Measurements from ENCODE around the gene DCAF7. TPM values are rescaled to one million over a fixed set of nuclear protein-coding genes. Genes with fewer than 3 reads are reported as not detected.

Gene DCAF7
- polyA plus RNA-seq, 1 of the 3 experiments (the other 2 are of a cell fraction): 63.5 TPM

DNA sequence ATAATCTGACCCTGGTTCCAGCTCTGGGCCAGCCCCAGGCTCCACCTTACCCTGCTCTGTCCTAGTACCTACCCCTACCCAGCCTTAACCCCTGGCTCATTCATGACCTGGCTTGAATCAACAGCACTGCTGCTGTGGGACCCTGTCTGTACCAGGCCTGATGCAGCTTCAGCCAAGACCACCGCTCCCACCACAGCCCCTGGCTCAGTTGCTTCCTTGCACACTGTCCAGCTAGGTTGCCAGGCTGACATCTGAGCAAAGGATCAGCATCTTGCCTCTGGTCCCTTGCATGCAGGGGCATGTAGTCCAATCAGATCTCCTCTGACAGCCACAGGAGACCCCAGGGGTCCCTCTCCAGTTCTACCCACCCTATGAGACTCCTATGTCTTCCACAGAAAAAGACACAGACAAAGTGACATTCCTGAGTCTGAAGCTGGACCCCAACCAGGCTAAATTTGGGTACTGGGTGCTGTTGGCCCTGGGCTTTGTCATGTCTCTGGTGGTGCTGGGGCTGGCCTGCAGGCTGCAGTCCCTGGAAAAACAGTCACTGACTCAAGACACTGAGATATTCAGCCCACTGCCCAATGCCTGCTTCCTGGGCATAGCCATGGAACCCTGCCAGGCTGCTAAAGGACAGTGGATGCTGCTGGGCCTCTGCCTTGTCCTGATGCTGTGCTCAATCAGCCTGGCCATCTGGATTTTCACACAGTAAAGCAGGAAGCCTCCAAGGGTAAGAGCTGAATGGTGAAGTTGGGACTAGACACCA is 31.0 kb upstream of the DCAF7 start:
- ChIA-PET POLR2A (interaction anchor here (0.7 to 1.0 kb wide), 2 partner anchors 8 to 43 kb away, joined by 3 read pairs; partner anchors contain the start of gene ACE), CTCF (interaction anchor here (0.9 to 1.9 kb wide), 13 partner anchors 13 to 826 kb away, joined by 3 to 7 read pairs (median 4); no protein-coding TSS in a partner anchor)
- 14% methylated on average over 1 of the region's 1 CpG for WGBS (ENCODE audit: low lambda C conversion rate)

DNA sequence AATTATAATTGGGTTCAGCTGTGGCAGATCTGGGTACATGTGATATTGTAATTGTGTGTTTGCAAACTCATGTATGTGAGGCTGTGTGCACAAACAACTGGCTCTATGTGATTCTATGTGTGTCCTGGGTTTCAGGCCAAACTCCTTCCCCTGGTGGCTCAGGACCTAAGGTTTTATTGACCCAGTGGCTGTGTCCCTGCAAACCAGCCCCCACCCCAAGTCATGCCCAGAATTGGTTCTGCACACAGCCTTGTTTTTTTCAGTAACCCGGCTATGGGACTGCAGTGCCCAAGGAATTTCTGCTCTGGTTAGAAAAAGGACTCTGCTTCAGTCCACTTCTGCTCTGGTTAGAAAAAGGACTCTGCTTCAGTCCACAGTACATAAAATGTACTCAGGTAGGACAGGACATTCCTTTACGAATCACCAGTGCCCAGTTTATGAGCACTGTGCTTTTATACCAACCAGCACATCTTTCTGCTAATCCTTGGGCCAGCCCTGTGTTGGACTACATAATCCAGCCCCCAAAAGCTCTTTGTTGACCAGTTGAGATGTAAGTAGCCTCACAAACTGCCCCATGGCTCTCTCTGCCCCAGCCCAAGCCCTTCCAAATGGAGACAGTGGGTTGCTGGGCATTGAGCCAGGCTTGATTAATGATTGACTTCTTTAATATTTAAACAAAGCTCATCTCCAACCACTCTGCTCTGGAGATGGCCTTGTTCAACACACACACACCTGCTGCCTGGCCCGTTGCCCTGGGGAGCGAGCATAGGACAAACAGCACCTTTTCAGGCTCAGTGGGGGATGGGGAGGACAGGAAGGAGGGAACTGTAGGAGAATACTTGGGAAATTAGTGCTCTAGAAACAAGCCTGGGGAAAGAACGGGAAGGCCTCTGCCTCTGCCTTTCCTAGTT is 30.1 kb upstream of the DCAF7 start:
- ChIA-PET CTCF (interaction anchor here (0.6 to 1.9 kb wide), 7 partner anchors 13 to 826 kb away, joined by 3 to 7 read pairs (median 4); no protein-coding TSS in a partner anchor), POLR2A (interaction anchor here (0.7 to 1.0 kb wide), 2 partner anchors 9 to 44 kb away, joined by 3 read pairs; partner anchors contain the start of gene ACE)
- Histone ChIP-seq H3K9me3 (no peaks in the 10 kb centered on the region), H3K4me3 (ENCODE audit: low read depth in 2 of 2, low read length in 1 of 2) (no peak overlapping the region), H3K79me2 (ENCODE audit: insufficient read depth) (no peaks in the 10 kb centered on the region), H3K9ac (no peak overlapping the region), H3K36me3 (replicated peaks in 1 of 2; ENCODE audit: control insufficient read depth in 1 of 2, insufficient read depth in 2 of 2, low read length in 1 of 2) (no peaks in the 10 kb centered on the region), H3K4me2 (no peak overlapping the region), H3K9me2 (no peaks in the 10 kb centered on the region), H3K27ac (ENCODE audit: low read depth in 2 of 2, low read length in 1 of 2) (peak overlapping the region in 1 of 2 experiments; percentile 84; a peak in 2 of 4 replicates), H3K4me1 (ENCODE audit: control insufficient read depth in 1 of 2, insufficient read depth in 2 of 2, low read depth in 1 of 2, low read length in 1 of 2) (peaks cover 2 to 49% of the 10 kb centered on the region in 2 experiments; a peak in 1 of 4 replicates), H2AFZ (ENCODE audit: low read depth) (no peak overlapping the region), H4K20me1 (ENCODE audit: insufficient read depth) (no peaks in the 10 kb centered on the region; the same call in 1 of the 2 replicates), H3K27me3 (ENCODE audit: insufficient read depth) (0 out of 2 replicates have a peak, but pooled peaks cover 1% of the 10 kb centered on the region), H3F3A (replicated peaks; ENCODE audit: insufficient read depth) (no peaks in the 10 kb centered on the region)
- no peak for DNase-seq
- WGBS (ENCODE audit: low lambda C conversion rate): 49% methylated on average over 5 of the region's 5 CpGs
- TF ChIP-seq GATA2 (CRISPR knock-in tag; IDR thresholded peaks at IDR 0.05) (no peak), FOXJ3 (CRISPR knock-in tag; IDR thresholded peaks at IDR 0.05) (0 out of 2 replicates have a peak, but pooled peaks have one; percentile 26)

More for the DNA sequence above, 31.0 kb upstream of the DCAF7 start:
- H3K36me3 ChIP-seq (replicated peaks in 1 of 2; ENCODE audit: control insufficient read depth in 1 of 2, insufficient read depth in 2 of 2, low read length in 1 of 2): no peaks in the 10 kb centered on the region
- H4K20me1 ChIP-seq (ENCODE audit: insufficient read depth): no peaks in the 10 kb centered on the region; the same call in 1 of the 2 replicates
- H3F3A ChIP-seq (replicated peaks; ENCODE audit: insufficient read depth): no peaks in the 10 kb centered on the region
- no peak overlapping the region for H3K4me2 ChIP-seq
- peak; percentile 84 for DNase-seq
- H3K9ac ChIP-seq: no peak overlapping the region
- H3K9me3 ChIP-seq: no peaks in the 10 kb centered on the region
- no peak overlapping the region for H2AFZ ChIP-seq (ENCODE audit: low read depth)
- H3K27ac ChIP-seq (ENCODE audit: low read depth in 2 of 2, low read length in 1 of 2): peak overlapping the region in 1 of 2 experiments; percentile 84; a peak in 2 of 4 replicates
- peaks cover 2 to 42% of the 10 kb centered on the region in 2 experiments; a peak in 1 of 4 replicates for H3K4me1 ChIP-seq (ENCODE audit: control insufficient read depth in 1 of 2, insufficient read depth in 2 of 2, low read depth in 1 of 2, low read length in 1 of 2)
- H3K9me2 ChIP-seq: no peaks in the 10 kb centered on the region
- H3K79me2 ChIP-seq (ENCODE audit: insufficient read depth): no peaks in the 10 kb centered on the region
- TF ChIP-seq RAD21 (IDR thresholded peaks at IDR 0.05; ENCODE audit: low read length) (no peak), EZH2phosphoT487 (IDR thresholded peaks at IDR 0.05; ENCODE audit: borderline replicate concordance, low read depth) (no peak), NFIC (IDR thresholded peaks at IDR 0.05; ENCODE audit: borderline replicate concordance) (no peak), EP300 (IDR thresholded peaks at IDR 0.05; ENCODE audit: borderline replicate concordance in 1 of 2, low read depth in 1 of 2, low read length in 1 of 2) (peak in 1 of 2 experiments; percentile 53; a peak in 2 of 4 replicates), RCOR1 (IDR thresholded peaks at IDR 0.05; ENCODE audit: low read length) (peak; percentile 20; the same call in 1 of the 2 replicates)
- no peaks in the 10 kb centered on the region for H3K27me3 ChIP-seq (ENCODE audit: insufficient read depth)
- H3K4me3 ChIP-seq (ENCODE audit: low read depth in 2 of 2, low read length in 1 of 2): no peak overlapping the region

All from SK-N-SH (cell line).